Hepatocyte (in vitro differentiated cells): ENCODE results near the gene RASGRP4.

Experiments used
- CTCF ChIP-seq: fragments of 200-600 bp; sonication (generic); IDR thresholded peaks from 2 replicates; pipeline ENCODE4 v1.5.1; 2016; ENCODE audit warnings: antibody characterized with exemption, mild to moderate bottlenecking; ENCODE audit not compliant: poor library complexity
- EZH2 ChIP-seq: fragments of 200-600 bp; sonication (generic); IDR thresholded peaks from 2 replicates; pipeline ENCODE4 v1.6.1; 2016; ENCODE audit warnings: antibody characterized with exemption, mild to moderate bottlenecking, borderline replicate concordance

DNA sequence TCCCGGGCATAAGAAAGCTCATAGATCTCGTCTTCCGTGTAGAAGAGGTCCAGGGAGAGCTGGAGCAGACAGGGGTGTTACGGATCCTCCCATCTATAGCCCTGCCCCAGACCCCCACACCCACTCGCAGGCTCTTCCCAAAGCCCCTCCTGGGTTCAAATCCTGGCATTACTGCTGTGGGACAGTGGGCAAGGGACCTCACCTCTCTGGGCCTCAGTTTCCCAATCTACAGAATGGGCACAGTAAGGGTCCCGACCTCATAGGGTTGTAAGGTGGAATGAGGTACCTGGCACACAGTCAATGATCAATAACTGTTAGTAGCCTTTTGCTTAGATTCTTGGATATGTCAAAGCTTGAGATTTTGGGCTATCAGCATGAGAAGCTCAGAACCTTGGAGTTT is 12.6 kb downstream of the RASGRP4 start:
- no peak for TF ChIP-seq CTCF
- no peak for TF ChIP-seq EZH2
